GM12865 (cell line): ENCODE data around the gene CHST12.
"Not testable (repeated sequence)": the region's sequence is repeated elsewhere in the genome, so short reads cannot be mapped to it uniquely, and the experiment has no call there.

Experiments used
- DNase-seq: peaks from one replicate; pipeline ENCODE4 v3.0.0; 2010; ENCODE audit warnings: low read depth
- H3K4me3 ChIP-seq: 2 replicates; pipeline ENCODE4 v1.5.1; 2011; ENCODE audit warnings: mild to moderate bottlenecking, low read depth, low read length, control low read depth
- TF ChIP-seq, protein P1 (sequence below): IDR thresholded peaks from 2 replicates; pipeline ENCODE4 v1.5.1; 2011; ENCODE audit warnings: low read length, control low read depth, low read depth, inconsistent platforms; ENCODE audit not compliant: insufficient read depth; ENCODE audit errors: missing control alignments

Gene CHST12

GRCh38 chr7:2465928-2466327, 62.5 kb downstream of the CHST12 start:
- H3K4me3 ChIP-seq = no peak overlapping the region
- DNase-seq = no peak

DNA sequence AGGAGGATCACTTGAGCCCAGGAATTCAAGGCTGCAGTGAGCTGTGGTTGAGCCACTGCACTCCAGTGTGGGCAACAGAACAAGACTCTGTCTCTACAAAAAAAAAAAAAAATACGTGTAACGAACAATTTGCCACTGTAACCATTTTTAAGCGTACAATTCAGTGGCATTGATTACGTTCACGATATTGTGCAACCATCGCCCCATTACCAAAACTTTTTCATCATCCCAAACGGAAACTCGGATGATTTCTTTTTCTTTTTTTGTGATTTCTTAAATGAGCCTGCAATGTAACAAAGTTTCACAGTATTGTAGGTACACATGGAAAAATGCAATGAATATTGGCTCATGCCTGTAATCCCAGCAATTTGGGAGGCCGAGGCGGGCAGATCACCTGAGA, 63.3 kb downstream of the CHST12 start:
- H3K4me3 ChIP-seq = no peak overlapping the region
- TF ChIP-seq, protein P1, sequence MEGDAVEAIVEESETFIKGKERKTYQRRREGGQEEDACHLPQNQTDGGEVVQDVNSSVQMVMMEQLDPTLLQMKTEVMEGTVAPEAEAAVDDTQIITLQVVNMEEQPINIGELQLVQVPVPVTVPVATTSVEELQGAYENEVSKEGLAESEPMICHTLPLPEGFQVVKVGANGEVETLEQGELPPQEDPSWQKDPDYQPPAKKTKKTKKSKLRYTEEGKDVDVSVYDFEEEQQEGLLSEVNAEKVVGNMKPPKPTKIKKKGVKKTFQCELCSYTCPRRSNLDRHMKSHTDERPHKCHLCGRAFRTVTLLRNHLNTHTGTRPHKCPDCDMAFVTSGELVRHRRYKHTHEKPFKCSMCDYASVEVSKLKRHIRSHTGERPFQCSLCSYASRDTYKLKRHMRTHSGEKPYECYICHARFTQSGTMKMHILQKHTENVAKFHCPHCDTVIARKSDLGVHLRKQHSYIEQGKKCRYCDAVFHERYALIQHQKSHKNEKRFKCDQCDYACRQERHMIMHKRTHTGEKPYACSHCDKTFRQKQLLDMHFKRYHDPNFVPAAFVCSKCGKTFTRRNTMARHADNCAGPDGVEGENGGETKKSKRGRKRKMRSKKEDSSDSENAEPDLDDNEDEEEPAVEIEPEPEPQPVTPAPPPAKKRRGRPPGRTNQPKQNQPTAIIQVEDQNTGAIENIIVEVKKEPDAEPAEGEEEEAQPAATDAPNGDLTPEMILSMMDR = no peak
- no peak for DNase-seq

More at GRCh38 chr7:2465928-2466327, 62.5 kb downstream of the CHST12 start:
- TF ChIP-seq, protein P1 = no peak

DNA sequence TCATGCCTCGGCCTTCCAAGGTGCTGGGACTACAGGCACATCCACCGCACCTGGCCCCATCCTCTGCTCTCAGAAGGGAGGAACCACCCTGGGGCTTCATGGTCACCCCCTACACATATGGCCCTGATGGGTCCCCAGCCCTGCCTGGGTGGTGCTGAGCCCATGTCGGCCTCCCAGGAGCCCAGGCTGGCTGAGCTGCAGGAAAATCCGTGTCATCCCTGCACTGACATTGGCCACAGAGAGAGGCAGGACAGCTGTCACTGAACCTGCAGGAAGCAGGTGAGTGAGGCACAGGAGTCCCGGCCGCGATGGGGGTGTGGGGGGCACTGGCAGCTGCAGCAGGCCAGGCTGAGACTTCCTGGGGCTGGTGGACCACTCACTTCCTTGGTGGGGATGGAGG, 64.8 kb downstream of the CHST12 start:
- DNase-seq = no peak
- H3K4me3 ChIP-seq = no peak overlapping the region
- TF ChIP-seq, protein P1 = no peak

- not testable (repeated sequence) for H3K4me3 ChIP-seq, DNase-seq
Measured at GRCh38 chr7:2469460-2470203, 66.2 kb downstream of the CHST12 start.

DNA sequence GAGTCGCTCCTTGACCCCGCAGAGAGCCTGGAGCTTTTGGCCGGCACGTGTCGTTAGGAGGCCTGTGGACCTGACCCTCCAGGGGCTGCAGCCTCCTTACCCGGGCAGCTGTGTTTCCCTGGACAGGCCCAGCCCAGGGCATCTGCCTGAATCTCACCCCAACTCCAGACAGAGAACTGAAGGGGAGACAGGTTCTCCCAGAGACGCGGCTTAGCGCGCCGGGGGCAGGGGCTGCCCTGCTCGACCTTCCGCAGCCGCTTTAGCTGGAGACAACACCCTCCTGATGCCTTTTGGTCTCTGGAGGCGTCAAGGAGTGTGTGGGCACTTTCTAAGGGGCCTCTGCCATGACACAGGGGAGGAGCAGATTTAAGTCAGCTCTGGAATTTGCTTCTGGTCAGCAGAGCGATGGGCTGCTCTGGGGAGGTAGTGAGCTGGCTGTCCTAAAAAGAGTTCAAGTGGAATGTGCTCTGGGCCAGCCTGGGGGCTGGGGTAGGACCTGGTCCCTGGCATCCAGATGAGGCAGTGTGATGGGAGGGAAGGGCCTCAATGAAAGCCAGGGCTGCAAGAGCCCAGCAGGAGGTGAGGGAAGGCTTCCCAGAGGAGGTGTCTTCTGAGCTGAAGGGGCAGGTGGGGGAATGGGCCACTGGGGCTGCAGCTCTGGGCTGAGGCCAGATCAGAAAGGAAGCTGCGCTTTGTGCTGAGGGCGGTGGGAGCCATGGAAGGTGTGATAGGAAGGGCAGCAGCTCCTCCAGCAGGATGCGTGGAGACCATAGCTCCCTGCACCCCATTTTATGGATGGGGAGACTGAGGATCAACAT, 67.0 kb downstream of the CHST12 start:
- TF ChIP-seq, protein P1 = no peak
- no peak for DNase-seq
- no peak overlapping the region for H3K4me3 ChIP-seq

DNA sequence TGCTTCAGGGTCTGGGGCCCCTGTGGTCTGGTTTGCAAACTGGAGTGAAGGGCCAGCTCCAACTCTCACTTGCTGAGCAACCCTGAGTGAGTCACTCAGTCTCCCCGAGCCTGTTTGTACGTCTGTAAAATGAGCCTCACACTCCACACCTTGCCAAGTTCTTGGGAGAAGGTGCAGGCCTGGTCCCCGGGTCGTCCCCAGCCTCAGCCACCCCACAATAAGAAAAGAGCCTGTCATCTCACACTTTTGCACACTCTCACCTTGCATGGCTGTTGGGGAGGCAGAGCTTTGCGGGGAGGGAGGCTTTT, 67.6 kb downstream of the CHST12 start:
- TF ChIP-seq, protein P1 = no peak
- no peak for DNase-seq
- no peak overlapping the region for H3K4me3 ChIP-seq

- no peak overlapping the region for H3K4me3 ChIP-seq
- TF ChIP-seq, protein P1 = no peak
- DNase-seq = no peak
Measured at GRCh38 chr7:2471396-2471795, 68.0 kb downstream of the CHST12 start.
